IMR-90 (cell line): ENCODE results near the gene HDAC10. TPM values are rescaled to one million over a fixed set of nuclear protein-coding genes. Genes with fewer than 3 reads are reported as not detected.

Source experiments
- ATAC-seq: fragments of 200-7000 bp; cut with Tn5 transposase; 2 replicates; pipeline ENCODE4 v1.9.1; 2020; ENCODE audit warnings: low read depth, mild to moderate bottlenecking, moderate library complexity
- BruUV-seq: library from RNA; stranded (reverse); fragments of 400-500 nt; replicated peaks from 2 replicates; lab custom pipeline; 2021; lab: Mats Ljungman, UMichigan
- CTCF ChIA-PET: fragments of 300-600 bp; formaldehyde crosslinking; extraction: SDS; loops from one replicate; lab custom pipeline; 2021; ENCODE audit warnings: antibody characterized with exemption; lab: Yijun Ruan, JAX
- POLR2A ChIA-PET: fragments of 300-600 bp; sonication (Branson Sonifier 250); formaldehyde crosslinking; loops from one replicate; lab custom pipeline; 2022; ENCODE audit warnings: antibody characterized with exemption; ENCODE audit not compliant: unreplicated experiment; lab: Charles Lee
- DNase-seq: peaks from one replicate; pipeline ENCODE4 v3.0.0; 2013
- H2AFZ ChIP-seq: replicated peaks from 2 replicates; pipeline ENCODE3; 2013; ENCODE audit warnings: low read length, mild to moderate bottlenecking; ENCODE audit not compliant: poor library complexity
- H2AK5ac ChIP-seq: 2 replicates; pipeline ENCODE4 v1.6.1; 2013; ENCODE audit warnings: low read depth, low read length, inconsistent platforms
- H2AK9ac ChIP-seq: replicated peaks from 2 replicates; pipeline ENCODE3; 2013; ENCODE audit warnings: mild to moderate bottlenecking, low read depth, low read length, moderate library complexity; ENCODE audit not compliant: poor library complexity
- H2BK120ac ChIP-seq: 2 replicates; pipeline ENCODE4 v1.6.1; 2013; ENCODE audit warnings: low read depth, low read length, inconsistent platforms
- H2BK15ac ChIP-seq: 3 replicates; pipeline ENCODE4 v1.6.1; 2013; ENCODE audit warnings: low read depth, low read length, inconsistent platforms
- H2BK20ac ChIP-seq: 2 replicates; pipeline ENCODE4 v1.6.1; 2013; ENCODE audit warnings: low read depth, mild to moderate bottlenecking, inconsistent platforms, low read length, moderate library complexity
- H2BK5ac ChIP-seq: 2 replicates; pipeline ENCODE4 v1.6.1; 2013; ENCODE audit warnings: mild to moderate bottlenecking, low read depth, low read length, inconsistent platforms; ENCODE audit not compliant: poor library complexity, severe bottlenecking
- H3K14ac ChIP-seq: replicated peaks from 2 replicates; pipeline ENCODE4 v1.6.1; 2013; ENCODE audit warnings: low read depth, low read length, inconsistent platforms
- H3K18ac ChIP-seq: 2 replicates; pipeline ENCODE4 v1.6.1; 2013; ENCODE audit warnings: low read depth, low read length, control low read depth
- H3K23ac ChIP-seq: 2 replicates; pipeline ENCODE4 v1.6.1; 2013; ENCODE audit warnings: low read depth, low read length, inconsistent platforms
- H3K27ac ChIP-seq: 2 replicates; pipeline ENCODE4 v1.5.1; 2013; ENCODE audit warnings: mild to moderate bottlenecking, control low read depth, low read length; ENCODE audit not compliant: insufficient read depth
- H3K27me3 ChIP-seq: 2 replicates; pipeline ENCODE4 v1.6.1; 2013; ENCODE audit warnings: low read length; ENCODE audit not compliant: control insufficient read depth, insufficient read depth
- H3K36me3 ChIP-seq: 2 replicates; pipeline ENCODE4 v1.6.1; 2013; ENCODE audit warnings: low read length, mixed read lengths; ENCODE audit not compliant: control insufficient read depth, insufficient read depth
- H3K4ac ChIP-seq: 2 replicates; pipeline ENCODE4 v1.6.1; 2013; ENCODE audit warnings: low read depth, low read length, inconsistent platforms
- H3K4me1 ChIP-seq: 2 replicates; pipeline ENCODE4 v1.6.1; 2013; ENCODE audit warnings: low read length, mixed read lengths; ENCODE audit not compliant: control insufficient read depth, insufficient read depth
- H3K4me2 ChIP-seq: 2 replicates; pipeline ENCODE4 v1.6.1; 2013; ENCODE audit warnings: low read depth, mild to moderate bottlenecking, control low read depth, low read length, moderate library complexity
- H3K4me3 ChIP-seq: 2 replicates; pipeline ENCODE4 v1.5.1; 2013; ENCODE audit warnings: low read depth, mild to moderate bottlenecking, control low read depth, low read length, moderate library complexity; ENCODE audit not compliant: insufficient read depth
- H3K56ac ChIP-seq: 2 replicates; pipeline ENCODE4 v1.6.1; 2013; ENCODE audit warnings: low read length, inconsistent platforms; ENCODE audit not compliant: insufficient read depth; ENCODE audit errors: extremely low read depth
- H3K79me1 ChIP-seq, 2 experiments: 2 replicates each; pipeline ENCODE4 v1.6.1; 2013; ENCODE audit warnings: low read length in 2 of 2, inconsistent platforms in 1 of 2, low read depth in 1 of 2
- H3K9ac ChIP-seq: 2 replicates; pipeline ENCODE4 v1.6.1; 2013; ENCODE audit warnings: low read depth, low read length, control low read depth
- H3K9me1 ChIP-seq: 2 replicates; pipeline ENCODE4 v1.6.1; 2013; ENCODE audit warnings: low read length, inconsistent platforms; ENCODE audit not compliant: insufficient read depth
- H3K9me3 ChIP-seq: 2 replicates; pipeline ENCODE4 v1.6.1; 2013; ENCODE audit warnings: low read length; ENCODE audit not compliant: control insufficient read depth, insufficient read depth
- H4K20me1 ChIP-seq: 2 replicates; pipeline ENCODE4 v1.6.1; 2013; ENCODE audit warnings: low read length, inconsistent platforms; ENCODE audit not compliant: insufficient read depth
- H4K5ac ChIP-seq: 2 replicates; pipeline ENCODE4 v1.6.1; 2013; ENCODE audit warnings: mild to moderate bottlenecking, low read depth, low read length, control low read depth
- H4K8ac ChIP-seq, 2 experiments: 2 replicates each; pipeline ENCODE4 v1.6.1; 2013; ENCODE audit warnings: low read depth in 2 of 2, low read length in 2 of 2, control low read depth in 1 of 2, inconsistent platforms in 1 of 2
- H4K91ac ChIP-seq: 2 replicates; pipeline ENCODE4 v1.6.1; 2013; ENCODE audit warnings: low read depth, low read length, inconsistent platforms; ENCODE audit not compliant: insufficient read depth
- CEBPB ChIP-seq: IDR thresholded peaks from 2 replicates; pipeline ENCODE4 v1.6.1; 2012; ENCODE audit warnings: low read depth, low read length, improper control_type of control experiment
- CHD1 ChIP-seq: IDR thresholded peaks from 2 replicates; pipeline ENCODE4 v1.6.1; 2012; ENCODE audit warnings: low read depth, low read length, improper control_type of control experiment
- POLR2A ChIP-seq: IDR thresholded peaks from 2 replicates; pipeline ENCODE4 v1.6.1; 2012; ENCODE audit warnings: mild to moderate bottlenecking, low read depth, low read length
- RAD21 ChIP-seq: IDR thresholded peaks from 2 replicates; pipeline ENCODE4 v1.6.1; 2012; ENCODE audit warnings: low read length, improper control_type of control experiment
- SMC3 ChIP-seq: fragments of 150-350 bp; IDR thresholded peaks from 2 replicates; pipeline ENCODE4 v1.6.1; 2016; ENCODE audit warnings: low read depth, mild to moderate bottlenecking, antibody characterized with exemption, low read length, moderate library complexity
- WGBS, 2 experiments: methylation state at CpG; one replicate each; pipeline versions ENCODE4 v1.1.5 to v1.1.7; 2013; ENCODE audit warnings: missing lambda C conversion rate in 2 of 2; ENCODE audit not compliant: insufficient read length in 1 of 2; ENCODE audit errors: extremely low coverage in 2 of 2; 5-methylcytosine and 5-hydroxymethylcytosine counted together
- dilution Hi-C: fragments of 300-500 bp; cut with HindIII; formaldehyde crosslinking; loops from one replicate; pipeline ENCODE4 v1.14.3; 2018; ENCODE audit warnings: low sequenced_read_pairs; ENCODE audit not compliant: unreplicated experiment
- in situ Hi-C: fragments of 300-500 bp; cut with MboI; formaldehyde crosslinking; loops from 3 replicates; pipeline ENCODE4 v1.14.3; 2019; ENCODE audit warnings: low sequenced_read_pairs, inconsistent platforms, mixed read lengths
- intact Hi-C: fragments of 100-400 bp; cut with micrococcal nuclease; formaldehyde crosslinking; loops from 2 replicates; pipeline ENCODE4 v1.10.0; 2022
- polyA plus RNA-seq, 3 experiments: library from polyadenylated mRNA; depleted of rRNA; stranded (reverse); fragments of >200 nt; gene quantifications; 2 replicates each; pipeline ENCODE4 v1.2.3, GENCODE V29; 2012; ENCODE audit warnings: low replicate concordance in 1 of 3
- total RNA-seq: library from RNA; depleted of rRNA; stranded (reverse); fragments of >200 nt; gene quantifications from 2 replicates; pipeline ENCODE4 v1.2.3, GENCODE V29; 2012
- TF ChIP-seq, protein P1 (sequence below): conservative IDR thresholded peaks from 2 replicates; pipeline ENCODE4 v1.5.1; 2012; ENCODE audit warnings: mild to moderate bottlenecking, low read depth, low read length, improper control_type of control experiment
- TF ChIP-seq, protein P2 (sequence below): fragments of 150-350 bp; IDR thresholded peaks from 2 replicates; pipeline ENCODE4 v1.6.1; 2016; ENCODE audit warnings: low read depth, mild to moderate bottlenecking, low read length, moderate library complexity, borderline replicate concordance

The HDAC10 gene
- total and polyA plus RNA-seq, 2 of the 4 experiments (the other 2 are of a cell fraction) = 3.9 to 35.7 TPM

DNA sequence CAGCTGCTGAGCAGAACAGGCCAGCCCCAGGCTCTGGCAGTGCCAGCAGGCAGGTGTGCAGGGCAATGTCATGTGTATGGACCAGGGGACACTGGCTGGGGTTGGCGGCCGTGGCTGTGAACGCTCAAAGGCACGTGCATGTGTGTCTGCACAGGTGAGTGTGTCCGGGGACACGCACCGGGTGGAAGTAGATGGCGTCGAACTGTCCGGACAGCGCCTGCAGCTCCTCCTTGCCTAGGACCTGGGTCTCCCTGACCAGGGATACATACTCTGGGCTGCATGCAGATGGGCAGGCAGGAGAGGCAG, 863 bp downstream of the HDAC10 start:
- Histone ChIP-seq H4K8ac (no peak overlapping the region; a peak in 1 of 4 replicates), H3K27ac (peak overlapping the region; percentile 28), H3K14ac (no peak overlapping the region), H2BK5ac (peak overlapping the region; percentile 6), H3K27me3 (no peaks in the 10 kb centered on the region), H2AK9ac (peak overlapping the region; percentile 52), H4K20me1 (peaks cover 21% of the 10 kb centered on the region), H3K4me3 (peak overlapping the region; percentile 88), H3K4me1 (peaks cover 15% of the 10 kb centered on the region), H2BK15ac (no peak overlapping the region), H3K4me2 (peak overlapping the region; percentile 64), H3K4ac (0 out of 2 replicates have a peak overlapping the region, but pooled peaks have one; percentile 91), H2BK20ac (no peak overlapping the region), H4K5ac (0 out of 2 replicates have a peak overlapping the region, but pooled peaks have one; percentile 8), H3K18ac (no peak overlapping the region), H2AFZ (peak overlapping the region; percentile 56), H2AK5ac (peak overlapping the region; percentile 77), H3K9ac (peak overlapping the region; percentile 82), H3K79me1 (peaks cover 9 to 42% of the 10 kb centered on the region in 2 experiments; a peak in 3 of 4 replicates), H3K9me3 (no peaks in the 10 kb centered on the region), H3K56ac (no peak overlapping the region), H3K9me1 (0 out of 2 replicates have a peak, but pooled peaks cover 3% of the 10 kb centered on the region), H3K36me3 (peaks cover 38% of the 10 kb centered on the region), H4K91ac (no peak overlapping the region), H3K23ac (no peak overlapping the region), H2BK120ac (no peak overlapping the region)
- POLR2A ChIA-PET = no interaction called here
- dilution Hi-C loops = no loop called here
- intact Hi-C loops = no loop called here
- no peak for TF ChIP-seq SMC3
- TF ChIP-seq RAD21 = no peak
- no peak for TF ChIP-seq CEBPB
- TF ChIP-seq, protein P1, sequence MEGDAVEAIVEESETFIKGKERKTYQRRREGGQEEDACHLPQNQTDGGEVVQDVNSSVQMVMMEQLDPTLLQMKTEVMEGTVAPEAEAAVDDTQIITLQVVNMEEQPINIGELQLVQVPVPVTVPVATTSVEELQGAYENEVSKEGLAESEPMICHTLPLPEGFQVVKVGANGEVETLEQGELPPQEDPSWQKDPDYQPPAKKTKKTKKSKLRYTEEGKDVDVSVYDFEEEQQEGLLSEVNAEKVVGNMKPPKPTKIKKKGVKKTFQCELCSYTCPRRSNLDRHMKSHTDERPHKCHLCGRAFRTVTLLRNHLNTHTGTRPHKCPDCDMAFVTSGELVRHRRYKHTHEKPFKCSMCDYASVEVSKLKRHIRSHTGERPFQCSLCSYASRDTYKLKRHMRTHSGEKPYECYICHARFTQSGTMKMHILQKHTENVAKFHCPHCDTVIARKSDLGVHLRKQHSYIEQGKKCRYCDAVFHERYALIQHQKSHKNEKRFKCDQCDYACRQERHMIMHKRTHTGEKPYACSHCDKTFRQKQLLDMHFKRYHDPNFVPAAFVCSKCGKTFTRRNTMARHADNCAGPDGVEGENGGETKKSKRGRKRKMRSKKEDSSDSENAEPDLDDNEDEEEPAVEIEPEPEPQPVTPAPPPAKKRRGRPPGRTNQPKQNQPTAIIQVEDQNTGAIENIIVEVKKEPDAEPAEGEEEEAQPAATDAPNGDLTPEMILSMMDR = no peak
- TF ChIP-seq, protein P2, sequence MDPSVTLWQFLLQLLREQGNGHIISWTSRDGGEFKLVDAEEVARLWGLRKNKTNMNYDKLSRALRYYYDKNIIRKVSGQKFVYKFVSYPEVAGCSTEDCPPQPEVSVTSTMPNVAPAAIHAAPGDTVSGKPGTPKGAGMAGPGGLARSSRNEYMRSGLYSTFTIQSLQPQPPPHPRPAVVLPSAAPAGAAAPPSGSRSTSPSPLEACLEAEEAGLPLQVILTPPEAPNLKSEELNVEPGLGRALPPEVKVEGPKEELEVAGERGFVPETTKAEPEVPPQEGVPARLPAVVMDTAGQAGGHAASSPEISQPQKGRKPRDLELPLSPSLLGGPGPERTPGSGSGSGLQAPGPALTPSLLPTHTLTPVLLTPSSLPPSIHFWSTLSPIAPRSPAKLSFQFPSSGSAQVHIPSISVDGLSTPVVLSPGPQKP = no peak
- peak; percentile 11; the same call in 1 of the 2 replicates for TF ChIP-seq POLR2A
- TF ChIP-seq CHD1 = no peak
- no TSS peak for BruUV-seq
- ATAC-seq (no peak), DNase-seq (no peak)
- CTCF ChIA-PET = no interaction called here
- 75% methylated on average over 11 of the region's 11 CpGs; no CpG with 5 or more reads in 1 of the 2 experiments for WGBS, 2 experiments
- in situ Hi-C loops = loop anchor here (5.0 kb wide), 1 partner anchor 77 kb away; the partner anchor contains the start of gene DENND6B
